HEK293T (cell line): ENCODE data around the gene FGD5.

Experiments
- CTCF ChIA-PET: fragments of 350-600 bp; formaldehyde crosslinking; extraction: SDS; loops from one replicate; lab custom pipeline; 2021; ENCODE audit warnings: antibody characterized with exemption, inconsistent platforms; lab: Yijun Ruan, JAX
- POLR2A ChIA-PET: fragments of 350-600 bp; formaldehyde crosslinking; extraction: SDS; loops from one replicate; lab custom pipeline; 2020; ENCODE audit warnings: antibody characterized with exemption, inconsistent platforms; lab: Yijun Ruan, JAX
- DNase-seq: peaks from one replicate; pipeline ENCODE4 v3.0.0; 2012; ENCODE audit warnings: mixed read lengths; ENCODE audit errors: extremely low spot score
- ARNT ChIP-seq: fragments of 450-650 bp; IDR thresholded peaks from 2 replicates; pipeline ENCODE4 v1.6.1; 2017; ENCODE audit warnings: mild to moderate bottlenecking
- BHLHE40 ChIP-seq: fragments of 450-650 bp; IDR thresholded peaks from 2 replicates; pipeline ENCODE4 v1.6.1; 2016; ENCODE audit warnings: mild to moderate bottlenecking, moderate library complexity, borderline replicate concordance
- CTBP1 ChIP-seq: fragments of 450-650 bp; IDR thresholded peaks from 2 replicates; pipeline ENCODE4 v1.6.1; 2016; ENCODE audit warnings: borderline replicate concordance
- ELF4 ChIP-seq: fragments of 450-650 bp; IDR thresholded peaks from 2 replicates; pipeline ENCODE4 v1.6.1; 2017; ENCODE audit warnings: antibody characterized with exemption
- FOXA1 ChIP-seq: fragments of 450-650 bp; IDR thresholded peaks from 2 replicates; pipeline ENCODE4 v1.6.1; 2016; ENCODE audit warnings: mild to moderate bottlenecking
- FOXK2 ChIP-seq: fragments of 450-650 bp; IDR thresholded peaks from 2 replicates; pipeline ENCODE4 v1.6.1; 2016; ENCODE audit warnings: mild to moderate bottlenecking
- FOXM1 ChIP-seq: fragments of 450-650 bp; IDR thresholded peaks from 2 replicates; pipeline ENCODE4 v1.6.1; 2017; ENCODE audit warnings: mild to moderate bottlenecking, borderline replicate concordance
- HDGF ChIP-seq: fragments of 450-650 bp; IDR thresholded peaks from 2 replicates; pipeline ENCODE4 v1.6.1; 2017; ENCODE audit warnings: antibody characterized with exemption, borderline replicate concordance
- L3MBTL2 ChIP-seq: fragments of 450-650 bp; conservative IDR thresholded peaks from 2 replicates; pipeline ENCODE4 v1.6.1; 2016; ENCODE audit warnings: mild to moderate bottlenecking
- LEF1 ChIP-seq: fragments of 450-650 bp; IDR thresholded peaks from 2 replicates; pipeline ENCODE4 v1.6.1; 2017; ENCODE audit warnings: mild to moderate bottlenecking, borderline replicate concordance
- NFRKB ChIP-seq: fragments of 450-650 bp; IDR thresholded peaks from 2 replicates; pipeline ENCODE4 v1.6.1; 2016; ENCODE audit warnings: mild to moderate bottlenecking, moderate library complexity
- PKNOX1 ChIP-seq: fragments of 450-650 bp; IDR thresholded peaks from 2 replicates; pipeline ENCODE4 v1.6.1; 2016
- SP1 ChIP-seq: fragments of 450-650 bp; IDR thresholded peaks from 2 replicates; pipeline ENCODE4 v1.6.1; 2017
- SUZ12 ChIP-seq: fragments of 450-650 bp; IDR thresholded peaks from 2 replicates; pipeline ENCODE4 v1.6.1; 2016; ENCODE audit warnings: mild to moderate bottlenecking
- TARDBP ChIP-seq: fragments of 450-650 bp; IDR thresholded peaks from 2 replicates; pipeline ENCODE4 v1.6.1; 2016
- ZNF384 ChIP-seq: fragments of 450-650 bp; IDR thresholded peaks from 2 replicates; pipeline ENCODE4 v1.6.1; 2016

FGD5 gene

GRCh38 chr3:14820156-14820555 lies 1.4 kb downstream of the FGD5 start:
- no peak for DNase-seq
- ChIA-PET POLR2A (no interaction called here), CTCF (no interaction called here)

GRCh38 chr3:14821151-14821550 lies 2.4 kb downstream of the FGD5 start:
- ChIA-PET CTCF (no interaction called here), POLR2A (no interaction called here)
- no peak for DNase-seq

More at GRCh38 chr3:14820156-14820555, 1.4 kb downstream of the FGD5 start:
- TF ChIP-seq NFRKB (no peak), LEF1 (no peak), SP1 (no peak), CTBP1 (no peak), ARNT (no peak), PKNOX1 (no peak), HDGF (no peak), SUZ12 (no peak), ELF4 (no peak), FOXK2 (no peak), L3MBTL2 (no peak), FOXA1 (no peak), FOXM1 (no peak), TARDBP (no peak), ZNF384 (no peak), BHLHE40 (no peak)

GRCh38 chr3:14822134-14822533 lies 3.4 kb downstream of the FGD5 start:
- no peak for TF ChIP-seq SP1
- TF ChIP-seq PKNOX1 = no peak
- no peak for TF ChIP-seq ZNF384
- no peak for TF ChIP-seq NFRKB
- TF ChIP-seq SUZ12 = no peak
- no peak for TF ChIP-seq ELF4
- TF ChIP-seq TARDBP = no peak
- TF ChIP-seq BHLHE40 = no peak
- no peak for TF ChIP-seq ARNT
- no peak for TF ChIP-seq L3MBTL2
- TF ChIP-seq LEF1 = no peak
- TF ChIP-seq FOXK2 = no peak
- ChIA-PET CTCF (interaction anchor here (0.6 to 1.1 kb wide), 4 partner anchors 8 to 327 kb away, joined by 3 to 4 read pairs (median 3); no protein-coding TSS in a partner anchor), POLR2A (no interaction called here)
- DNase-seq = no peak

More at GRCh38 chr3:14821151-14821550, 2.4 kb downstream of the FGD5 start:
- no peak for TF ChIP-seq SUZ12

GRCh38 chr3:14822670-14823390 lies 4.1 kb downstream of the FGD5 start:
- no peak for TF ChIP-seq PKNOX1
- TF ChIP-seq SP1 = no peak
- no peak for TF ChIP-seq FOXK2
- TF ChIP-seq HDGF = no peak
- no peak for TF ChIP-seq FOXM1
- TF ChIP-seq FOXA1 = no peak
- ChIA-PET CTCF (interaction anchor here (0.9 to 1.1 kb wide), 3 partner anchors 9 to 101 kb away, joined by 3 to 4 read pairs (median 4); no protein-coding TSS in a partner anchor), POLR2A (no interaction called here)
- no peak for DNase-seq

- no peak for DNase-seq
- POLR2A ChIA-PET = interaction anchor here (0.7 kb wide), 1 partner anchor 9 kb away, joined by 3 read pairs; no protein-coding TSS in a partner anchor
- CTCF ChIA-PET = interaction anchor here (0.6 to 1.1 kb wide), 3 partner anchors 9 to 1569 kb away, joined by 3 to 4 read pairs (median 4); no protein-coding TSS in a partner anchor
- no peak for TF ChIP-seq SP1
- TF ChIP-seq TARDBP = no peak
- no peak for TF ChIP-seq ELF4
- no peak for TF ChIP-seq ZNF384
- TF ChIP-seq NFRKB = no peak
- no peak for TF ChIP-seq FOXM1
- TF ChIP-seq L3MBTL2 = no peak
- TF ChIP-seq HDGF = no peak
- no peak for TF ChIP-seq LEF1
Observed at GRCh38 chr3:14823393-14823792, 4.6 kb downstream of the FGD5 start.

GRCh38 chr3:14823910-14824629 lies 5.3 kb downstream of the FGD5 start:
- DNase-seq = no peak
- TF ChIP-seq L3MBTL2 (no peak), PKNOX1 (no peak), CTBP1 (no peak), ARNT (no peak), ZNF384 (no peak), ELF4 (no peak), FOXM1 (no peak), BHLHE40 (no peak), FOXK2 (no peak), HDGF (no peak), LEF1 (no peak), NFRKB (no peak), SUZ12 (no peak), TARDBP (no peak), FOXA1 (no peak), SP1 (no peak)
- ChIA-PET CTCF (interaction anchor here (0.6 kb wide), 1 partner anchor 1570 kb away, joined by 3 read pairs; no protein-coding TSS in a partner anchor), POLR2A (interaction anchor here (0.7 kb wide), 1 partner anchor 9 kb away, joined by 3 read pairs; no protein-coding TSS in a partner anchor)
